HG03060 (cell line): ENCODE measurements around the gene SPATA25.

Source experiments
- ATAC-seq: cut with Tn5 transposase; IDR thresholded peaks from one replicate; pipeline ENCODE4 v1.9.1; 2021; ENCODE audit warnings: low read depth, moderate number of reproducible peaks; ENCODE audit not compliant: unreplicated experiment

SPATA25 gene

DNA sequence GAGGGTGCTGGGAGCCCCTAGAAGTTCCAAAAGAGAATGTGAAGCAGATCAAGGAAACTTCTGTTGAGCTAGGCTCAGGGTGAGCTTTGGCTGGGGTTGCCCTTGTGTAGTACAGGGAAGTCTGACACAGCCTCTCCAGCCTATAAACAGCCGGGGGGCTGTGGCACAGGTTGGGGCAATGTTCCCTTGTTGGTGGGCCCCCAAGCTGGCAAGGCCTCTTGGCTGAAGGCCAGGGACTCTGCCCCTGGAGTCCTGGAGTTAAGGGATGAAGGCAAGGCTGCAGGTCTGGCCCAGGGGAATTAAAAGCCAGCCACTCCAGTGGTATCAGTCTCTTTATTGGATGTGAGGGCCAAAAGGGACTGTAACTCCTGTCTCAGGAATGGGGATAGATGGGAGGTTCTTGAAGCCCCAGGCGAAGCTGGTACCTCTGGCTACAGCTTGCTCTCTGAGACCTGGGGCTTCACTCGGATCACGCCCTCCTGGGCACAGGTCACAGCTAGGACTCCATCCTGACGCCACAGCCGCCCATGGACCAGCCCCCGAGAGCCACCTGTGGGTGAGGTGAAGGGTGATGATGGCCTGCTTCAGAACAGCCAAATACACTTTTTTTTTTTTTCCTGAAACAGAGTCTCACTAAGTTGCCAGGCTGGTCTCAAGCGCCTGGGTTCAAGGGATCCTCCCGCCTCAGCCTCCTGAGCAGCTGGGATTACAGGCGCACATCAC is 45.9 kb downstream of the SPATA25 start:
- no peak for ATAC-seq

DNA sequence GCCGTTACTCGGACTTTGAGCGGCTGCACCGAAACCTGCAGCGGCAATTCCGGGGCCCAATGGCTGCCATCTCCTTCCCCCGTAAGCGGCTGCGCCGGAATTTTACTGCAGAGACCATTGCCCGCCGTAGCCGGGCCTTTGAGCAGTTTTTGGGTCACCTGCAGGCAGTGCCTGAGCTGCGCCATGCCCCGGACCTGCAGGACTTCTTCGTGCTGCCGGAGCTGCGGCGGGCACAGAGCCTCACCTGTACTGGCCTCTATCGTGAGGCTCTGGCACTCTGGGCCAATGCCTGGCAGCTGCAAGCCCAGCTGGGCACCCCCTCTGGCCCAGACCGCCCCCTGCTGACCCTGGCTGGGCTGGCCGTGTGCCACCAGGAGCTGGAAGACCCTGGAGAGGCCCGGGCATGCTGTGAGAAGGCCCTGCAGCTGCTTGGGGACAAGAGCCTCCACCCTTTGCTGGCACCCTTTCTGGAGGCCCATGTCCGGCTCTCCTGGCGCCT is 46.7 kb downstream of the SPATA25 start:
- ATAC-seq: no peak

DNA sequence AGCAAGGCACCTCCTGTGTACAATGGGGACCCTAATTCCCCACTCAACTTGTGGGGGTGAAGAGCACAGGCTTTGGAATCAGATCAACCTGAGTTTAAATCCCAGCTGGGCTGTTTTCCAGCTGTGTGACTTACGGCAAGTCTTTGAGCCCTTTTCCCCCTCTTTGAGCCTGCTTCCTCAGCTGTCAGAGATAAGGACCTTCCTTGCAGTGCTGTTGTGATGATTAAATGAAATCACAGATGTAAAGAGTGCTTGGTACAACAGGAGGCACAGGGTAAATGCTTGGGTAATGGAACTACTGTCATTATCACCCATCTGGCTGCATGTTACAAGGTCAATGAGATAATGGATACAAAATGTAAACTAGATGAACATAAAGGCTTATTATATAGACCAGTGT is 50.6 kb downstream of the SPATA25 start:
- no peak for ATAC-seq
